ENCODE results near the gene CAMK2N2. TPM values are rescaled to one million over a fixed set of nuclear protein-coding genes. Genes with fewer than 3 reads are reported as not detected.

CAMK2N2 gene
- total and polyA plus RNA-seq, 9 of the 15 experiments (the other 6 are each of a cell fraction or from before 2014, with no cell fraction given), result 0.08 to 0.22 (median 0.11) TPM; not detected in 5

DNA sequence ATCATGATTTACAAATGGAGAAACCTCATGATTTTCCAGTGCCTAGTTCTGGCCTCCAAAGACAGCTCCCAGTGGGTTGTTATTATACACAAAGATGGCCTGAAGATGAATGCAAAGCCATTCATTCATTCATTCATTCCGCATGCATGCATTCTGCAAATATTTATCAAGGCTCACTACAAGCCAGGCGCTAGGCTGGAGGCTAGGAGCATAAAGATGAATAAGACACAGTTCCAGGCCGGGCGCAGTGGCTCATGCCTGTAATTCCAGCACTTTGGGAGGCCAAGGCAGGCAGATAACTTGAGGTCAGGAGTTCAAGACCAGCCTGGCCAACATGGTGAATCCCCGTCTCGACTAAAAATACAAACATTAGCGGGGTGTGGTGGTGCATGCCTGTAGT, 35.3 kb upstream of the CAMK2N2 start:
- Histone ChIP-seq H4K20me1 (replicated peaks; ENCODE audit: control insufficient read depth, insufficient read depth, low read length) (no peaks in the 10 kb centered on the region; the same call in 1 of the 2 replicates), H3K27me3 (ENCODE audit: control insufficient read depth in 2 of 2, insufficient read depth in 2 of 2, low read length in 2 of 2) (peaks cover 13 to 17% of the 10 kb centered on the region in 2 experiments; a peak in 4 of 5 replicates), H2AFZ (ENCODE audit: low read depth, low read length) (no peak overlapping the region), H3K27ac (ENCODE audit: extremely low read depth, low read depth, low read length) (no peak overlapping the region), H3K4me2 (ENCODE audit: insufficient read depth, low read length) (no peak overlapping the region), H3K79me2 (ENCODE audit: control insufficient read depth, insufficient read depth, low read length) (peaks cover 25% of the 10 kb centered on the region), H3K9me3 (replicated peaks; ENCODE audit: control insufficient read depth, insufficient read depth, low read depth, low read length) (no peaks in the 10 kb centered on the region), H3K9me1 (ENCODE audit: control insufficient read depth, insufficient read depth, low read length) (no peaks in the 10 kb centered on the region), H3K9ac (ENCODE audit: insufficient read depth in 1 of 2, low read depth in 2 of 2, low read length in 2 of 2) (no peak overlapping the region), H3K4me1 (replicated peaks in 1 of 2; ENCODE audit: control insufficient read depth in 2 of 2, insufficient read depth in 2 of 2, low read length in 2 of 2) (peaks cover 7 to 18% of the 10 kb centered on the region in 2 experiments; a peak in 4 of 5 replicates), H3K36me3 (ENCODE audit: control insufficient read depth, insufficient read depth, low read length) (peaks cover 18% of the 10 kb centered on the region), H3K4me3 (no peak overlapping the region)
- intact Hi-C loops (cut with micrococcal nuclease) (loop anchor here (5.0 kb wide), 1 partner anchor 124 kb away; the partner anchor contains the start of gene AP2M1), in situ Hi-C loops (cut with MboI) (no loop called here)
- FAIRE-seq, result no peak
- ATAC-seq, result no peak
- no peak for TF ChIP-seq SNIP1 (IDR thresholded peaks at IDR 0.05; ENCODE audit: low read depth)
- no peak for TF ChIP-seq BMI1 (IDR thresholded peaks at IDR 0.05; ENCODE audit: low read length)
- TF ChIP-seq E2F4 (CRISPR knock-in tag; IDR thresholded peaks at IDR 0.05; ENCODE audit: low read depth), result no peak
- no peak for TF ChIP-seq KAT8 (IDR thresholded peaks at IDR 0.05; ENCODE audit: low read depth)
- no peak for TF ChIP-seq POLR3G (IDR thresholded peaks at IDR 0.05; ENCODE audit: extremely low read depth, insufficient read length, insufficient replicate concordance)
- no peak for TF ChIP-seq POU5F1 (IDR thresholded peaks at IDR 0.05; ENCODE audit: borderline replicate concordance, low read depth, low read length, partially characterized antibody)
- no peak for TF ChIP-seq HCFC1 (IDR thresholded peaks at IDR 0.05; ENCODE audit: low read depth, low read length)
- BruUV-seq (replicated peaks), result no TSS peak
- ChIA-PET POLR2A (no interaction called here), CTCF (ENCODE audit: low intra/inter-chr PET ratio) (no interaction called here)
- DNase-seq (ENCODE audit: extremely low read depth in 1 of 4, low spot score in 3 of 4), result no peak
- WGBS (ENCODE audit: insufficient coverage, low coverage, missing lambda C conversion rate), result 58% methylated on average over 7 of the region's 7 CpGs

Measured in K562 (cell line).